ENCODE measurements around the gene SLC40A1. TPM values are rescaled to one million over a fixed set of nuclear protein-coding genes. Genes with fewer than 3 reads are reported as not detected.

SLC40A1 gene
- total RNA-seq, 1 donor = 19.4 TPM

GRCh38 chr2:189511210-189511959 is 69.2 kb downstream of the SLC40A1 start:
- DNase-seq (ENCODE audit: low read depth) = no peak
- no peak overlapping the region for H3K4me3 ChIP-seq (ENCODE audit: low read depth, low read length)
- TF ChIP-seq, protein P1, sequence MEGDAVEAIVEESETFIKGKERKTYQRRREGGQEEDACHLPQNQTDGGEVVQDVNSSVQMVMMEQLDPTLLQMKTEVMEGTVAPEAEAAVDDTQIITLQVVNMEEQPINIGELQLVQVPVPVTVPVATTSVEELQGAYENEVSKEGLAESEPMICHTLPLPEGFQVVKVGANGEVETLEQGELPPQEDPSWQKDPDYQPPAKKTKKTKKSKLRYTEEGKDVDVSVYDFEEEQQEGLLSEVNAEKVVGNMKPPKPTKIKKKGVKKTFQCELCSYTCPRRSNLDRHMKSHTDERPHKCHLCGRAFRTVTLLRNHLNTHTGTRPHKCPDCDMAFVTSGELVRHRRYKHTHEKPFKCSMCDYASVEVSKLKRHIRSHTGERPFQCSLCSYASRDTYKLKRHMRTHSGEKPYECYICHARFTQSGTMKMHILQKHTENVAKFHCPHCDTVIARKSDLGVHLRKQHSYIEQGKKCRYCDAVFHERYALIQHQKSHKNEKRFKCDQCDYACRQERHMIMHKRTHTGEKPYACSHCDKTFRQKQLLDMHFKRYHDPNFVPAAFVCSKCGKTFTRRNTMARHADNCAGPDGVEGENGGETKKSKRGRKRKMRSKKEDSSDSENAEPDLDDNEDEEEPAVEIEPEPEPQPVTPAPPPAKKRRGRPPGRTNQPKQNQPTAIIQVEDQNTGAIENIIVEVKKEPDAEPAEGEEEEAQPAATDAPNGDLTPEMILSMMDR (IDR thresholded peaks at IDR 0.05; ENCODE audit: insufficient read depth, low read depth, low read length) = no peak

Other genes starting within 250 kb of the SLC40A1 start
- 34.5 and 47.5 TPM in 2 replicates for gene WDR75, start 139.3 kb downstream of the SLC40A1 start, total RNA-seq
- 49.0 and 69.1 TPM in 2 replicates for gene ASNSD1, start 80.7 kb upstream of the SLC40A1 start, total RNA-seq
- 5.6 and 7.1 TPM in 2 replicates for gene ANKAR, start 93.9 kb upstream of the SLC40A1 start, total RNA-seq
- 7.4 and 12.5 TPM in 2 replicates for gene OSGEPL1, start 182.0 kb upstream of the SLC40A1 start, total RNA-seq
- gene ORMDL1, start 203.6 kb upstream of the SLC40A1 start, total RNA-seq = 32.9 and 57.4 TPM in 2 replicates
- 19.3 and 40.2 TPM in 2 replicates for gene PMS1, start 203.7 kb upstream of the SLC40A1 start, total RNA-seq